D341Med (cell line): ENCODE measurements around the gene DPM1.

Source experiments
- DNase-seq: peaks from one replicate; pipeline ENCODE4 v3.0.0; 2012; ENCODE audit warnings: low spot score

Gene DPM1

DNA sequence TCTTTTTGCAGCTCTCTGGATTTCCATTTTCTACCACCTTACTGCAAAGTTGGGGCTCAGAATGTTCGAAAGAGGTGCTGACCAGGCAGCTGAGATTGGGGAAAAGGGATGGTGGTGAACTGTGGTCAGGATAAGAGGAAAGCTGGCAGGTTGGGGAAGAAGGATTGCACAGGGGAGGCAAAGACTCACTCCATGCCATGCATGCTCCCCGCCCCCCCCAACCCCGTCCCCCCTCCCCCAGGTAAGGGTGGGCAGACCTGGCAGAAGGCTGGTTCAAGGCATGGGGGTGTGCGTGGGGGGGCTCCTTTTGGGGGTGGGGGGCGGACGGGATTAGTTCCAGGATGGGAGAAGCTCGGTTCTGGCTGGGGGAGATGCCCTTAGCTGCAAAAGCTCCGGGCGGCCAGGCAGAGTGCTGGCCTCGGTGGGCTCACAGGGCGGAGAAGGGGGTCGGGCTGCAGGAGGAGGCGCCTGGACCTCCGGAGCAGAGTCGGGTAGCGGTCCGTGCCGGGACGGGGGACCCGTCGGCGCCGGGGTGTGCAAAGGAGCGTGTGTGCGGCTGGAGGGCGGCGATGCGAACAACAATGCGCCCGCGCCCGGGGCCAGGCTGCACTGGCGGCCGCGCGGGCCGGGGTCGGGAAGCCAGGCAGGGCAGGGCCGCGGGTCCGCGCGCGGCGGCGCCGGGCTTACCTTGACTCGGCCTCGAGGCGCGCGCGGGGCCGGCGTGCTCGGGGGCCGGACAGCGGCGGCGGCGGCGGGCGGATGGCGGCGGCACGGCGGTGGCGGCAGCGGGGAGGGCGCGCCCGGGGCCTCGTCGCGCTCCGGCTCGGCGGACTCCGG lies 28.0 kb downstream of the DPM1 start:
- peak; percentile 55 for DNase-seq

DNA sequence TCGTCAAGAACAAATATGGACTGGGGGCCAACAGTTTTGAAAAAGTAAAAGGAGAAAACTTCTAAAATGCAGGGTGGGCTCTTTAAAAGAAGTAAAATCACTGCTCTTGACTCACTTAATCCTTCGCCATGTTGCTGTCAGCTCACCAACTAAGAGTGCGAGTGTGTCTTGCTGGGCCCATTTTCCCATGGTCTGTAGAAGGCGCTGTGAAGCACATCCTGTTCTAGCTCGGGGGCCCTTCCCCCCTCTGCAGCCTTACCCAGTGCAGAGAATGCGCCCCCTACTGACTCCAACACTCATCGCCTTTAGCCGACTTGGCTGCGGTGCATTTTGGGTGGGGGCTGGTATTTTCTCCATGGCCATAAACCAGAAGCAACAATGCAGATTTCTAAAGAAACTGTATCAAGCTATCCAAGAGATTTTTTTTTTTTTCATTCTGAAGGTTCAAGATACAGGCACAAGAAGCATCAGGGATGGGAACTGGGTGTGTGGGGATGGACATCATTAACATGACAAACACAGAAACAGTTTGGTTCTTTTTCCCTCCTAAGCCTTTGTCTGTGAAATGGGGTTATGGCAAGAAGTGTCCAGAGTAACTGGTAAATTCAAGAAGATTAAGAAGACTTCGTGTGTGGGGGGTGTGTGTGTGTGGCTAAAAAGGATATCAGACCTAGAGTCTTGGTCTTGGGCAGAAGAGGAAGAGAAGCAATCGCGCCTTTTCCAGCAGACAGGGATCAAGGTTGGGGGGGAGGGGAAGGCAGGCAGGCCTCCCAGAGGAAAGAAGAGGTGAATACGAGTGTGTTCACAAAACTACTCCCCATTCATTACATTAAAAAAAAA lies 28.8 kb downstream of the DPM1 start:
- DNase-seq = peak; percentile 87

DNA sequence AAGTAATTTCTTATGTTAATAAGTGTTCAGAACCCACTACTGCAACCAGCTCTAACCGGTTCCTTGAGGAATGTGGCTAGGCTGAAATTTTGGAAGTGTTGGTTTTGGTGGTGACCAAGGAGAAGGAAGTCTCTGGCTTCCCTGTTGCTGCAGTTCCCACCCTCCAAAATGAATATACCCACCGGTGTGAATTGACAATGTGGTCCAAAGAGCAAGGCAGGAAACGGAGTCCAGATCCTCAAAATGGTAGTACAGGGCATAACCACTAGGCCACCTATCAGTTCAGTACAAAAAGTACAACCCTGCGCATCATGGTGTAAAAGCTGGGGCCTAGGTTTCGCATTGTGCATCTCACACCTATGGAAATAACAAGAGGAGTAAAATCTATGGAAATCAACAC lies 29.9 kb downstream of the DPM1 start:
- DNase-seq = no peak

DNA sequence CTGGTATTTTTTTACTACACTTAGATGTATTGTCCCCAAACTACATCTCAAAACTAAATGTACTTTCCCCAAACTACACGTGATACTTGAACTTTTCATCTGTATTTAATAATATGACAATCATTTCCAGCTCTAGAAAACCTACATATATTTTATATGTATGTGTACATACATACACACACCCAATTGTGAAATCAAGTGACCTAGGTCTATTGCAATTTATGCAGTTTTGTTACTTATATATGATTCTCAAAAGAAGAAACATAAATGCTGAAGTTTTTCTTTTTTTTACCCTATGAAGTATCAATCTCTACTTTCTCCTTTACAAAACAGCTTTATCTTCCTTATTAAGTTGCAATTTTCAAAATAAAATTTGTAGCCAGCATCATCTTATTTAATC lies 31.8 kb downstream of the DPM1 start:
- DNase-seq = no peak

DNA sequence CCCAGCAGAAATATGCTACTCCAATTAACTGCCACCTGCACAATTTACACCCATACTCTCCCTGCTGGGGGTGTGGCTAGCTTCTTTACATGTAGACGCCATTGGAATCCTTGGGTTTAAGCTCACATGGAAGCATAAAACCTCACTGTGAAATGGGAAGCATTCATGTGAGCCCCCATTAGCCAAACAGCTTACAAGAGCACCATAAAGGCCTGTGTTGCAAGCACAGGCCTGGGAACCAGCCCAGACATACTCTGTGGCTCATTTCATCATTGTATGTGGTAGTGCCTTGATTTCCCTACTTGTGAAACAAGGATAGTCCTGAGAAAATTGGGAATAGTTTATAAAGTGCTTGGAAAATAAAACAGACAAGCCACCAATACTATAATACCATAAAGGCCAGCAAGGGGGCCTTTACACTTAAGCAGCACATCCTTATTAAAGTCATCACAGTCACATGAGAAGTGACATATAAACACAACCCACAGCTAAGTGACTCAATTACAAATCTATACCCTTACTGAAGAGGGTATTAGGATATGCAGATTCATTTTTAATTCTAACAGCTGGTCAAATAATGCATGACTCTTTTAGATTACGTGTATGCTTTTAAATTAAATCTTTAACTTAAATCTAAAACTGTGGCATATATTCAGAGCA lies 33.9 kb downstream of the DPM1 start:
- DNase-seq = no peak

DNA sequence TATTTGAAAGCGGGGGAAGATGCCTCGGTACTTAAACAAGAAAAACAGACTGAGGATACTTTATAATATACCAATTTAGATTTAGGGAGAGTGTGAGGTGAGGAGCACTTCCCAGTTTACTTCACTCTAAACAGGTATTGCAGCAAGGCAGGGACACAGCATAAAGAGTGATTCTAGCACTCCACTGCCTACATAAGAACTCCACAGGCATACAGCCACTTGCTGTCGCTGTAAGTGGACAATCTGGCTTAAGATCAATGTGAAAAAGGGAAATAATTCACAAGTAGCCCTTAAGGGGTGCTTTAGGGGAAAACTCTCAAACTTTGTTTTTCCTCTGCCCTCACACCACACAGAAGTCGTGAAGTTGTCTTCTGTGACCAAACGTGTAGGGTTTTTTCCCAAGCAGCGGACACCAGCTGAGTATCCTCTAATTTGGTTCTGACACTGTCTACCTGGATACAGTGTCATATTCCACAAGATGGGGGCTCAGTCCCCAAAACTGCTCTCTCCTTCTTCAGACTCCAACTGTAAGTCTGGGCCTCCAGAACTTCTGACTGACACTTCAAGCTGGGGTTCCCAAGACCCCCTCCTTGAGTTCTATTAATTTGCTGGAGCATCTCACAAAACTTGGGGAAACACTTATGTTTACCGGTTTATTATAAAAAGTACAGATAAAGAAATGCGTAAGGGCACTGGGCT lies 36.4 kb downstream of the DPM1 start:
- DNase-seq = no peak

DNA sequence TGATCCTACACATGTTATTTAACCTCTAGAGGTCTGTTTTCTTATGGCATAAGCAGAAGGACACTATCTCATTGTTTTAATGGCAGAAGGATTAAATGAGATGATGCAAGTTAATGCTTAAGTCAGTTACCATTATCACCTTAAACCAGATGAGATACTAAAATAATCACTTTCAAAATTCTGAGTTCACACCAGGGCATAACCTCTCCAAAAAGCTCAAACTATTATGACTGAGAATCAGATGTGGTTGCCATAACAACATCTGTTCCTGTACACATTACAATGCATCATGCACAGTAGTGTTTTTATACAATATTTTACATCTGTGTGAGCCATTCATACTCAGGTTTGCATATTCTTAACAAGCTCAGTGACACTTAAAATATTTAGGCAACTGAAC lies 37.3 kb downstream of the DPM1 start:
- DNase-seq = peak; percentile 43

DNA sequence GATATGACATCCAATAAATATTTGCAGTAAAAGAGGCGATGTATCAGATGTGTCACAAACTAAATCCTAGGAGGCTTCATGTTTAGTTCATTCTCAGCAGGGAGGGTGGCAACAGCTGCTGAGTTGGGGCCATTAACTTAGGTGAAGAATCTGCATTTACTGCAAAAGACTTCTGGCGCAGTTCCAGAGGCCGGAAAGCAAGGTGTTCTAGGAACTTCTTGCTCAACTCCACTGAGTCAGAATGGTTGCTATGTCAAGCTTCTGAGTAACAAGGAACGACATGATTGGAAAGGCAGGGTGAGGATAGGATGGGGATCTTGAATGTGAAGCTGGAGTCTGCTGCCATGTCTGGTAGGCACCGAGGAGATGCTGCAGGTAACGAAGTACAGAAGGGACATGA lies 38.8 kb downstream of the DPM1 start:
- DNase-seq = no peak

DNA sequence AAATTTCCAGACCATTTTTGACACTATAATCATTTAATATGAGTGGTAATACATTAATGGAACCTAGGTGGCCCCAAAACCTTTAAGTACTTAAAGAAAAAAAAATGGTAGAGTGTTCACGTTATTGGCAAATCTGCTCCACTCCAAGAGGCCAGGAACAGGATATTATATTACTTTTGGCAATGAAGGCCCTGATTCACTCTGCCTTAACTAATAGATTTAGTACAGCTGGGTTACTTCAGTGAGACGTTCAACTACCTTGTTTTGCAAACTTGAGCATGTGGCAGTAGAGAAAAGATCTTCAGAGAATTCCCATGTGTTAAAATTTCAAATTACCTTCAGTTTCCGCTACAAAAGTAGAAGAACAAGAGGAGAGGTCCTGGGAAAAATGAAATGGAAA lies 39.9 kb downstream of the DPM1 start:
- no peak for DNase-seq

DNA sequence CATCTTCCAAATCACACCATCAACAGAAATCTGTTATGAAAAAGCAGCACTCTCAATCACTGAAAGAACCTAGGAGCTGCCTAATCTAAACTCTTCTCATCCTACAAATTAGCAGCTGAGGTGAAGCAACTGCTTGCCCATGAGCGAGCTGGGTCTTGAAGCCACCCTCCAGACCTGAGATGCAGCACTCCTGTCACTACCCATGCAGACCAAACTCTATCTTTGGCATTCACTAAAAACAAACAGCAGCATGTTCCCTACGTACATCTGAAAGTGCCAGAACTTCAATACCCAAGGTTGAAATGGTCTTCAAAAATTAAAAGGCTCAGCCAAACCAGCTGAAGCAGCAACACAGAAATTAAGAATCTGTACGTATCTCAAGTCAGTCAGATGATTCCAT lies 41.4 kb downstream of the DPM1 start:
- no peak for DNase-seq

DNA sequence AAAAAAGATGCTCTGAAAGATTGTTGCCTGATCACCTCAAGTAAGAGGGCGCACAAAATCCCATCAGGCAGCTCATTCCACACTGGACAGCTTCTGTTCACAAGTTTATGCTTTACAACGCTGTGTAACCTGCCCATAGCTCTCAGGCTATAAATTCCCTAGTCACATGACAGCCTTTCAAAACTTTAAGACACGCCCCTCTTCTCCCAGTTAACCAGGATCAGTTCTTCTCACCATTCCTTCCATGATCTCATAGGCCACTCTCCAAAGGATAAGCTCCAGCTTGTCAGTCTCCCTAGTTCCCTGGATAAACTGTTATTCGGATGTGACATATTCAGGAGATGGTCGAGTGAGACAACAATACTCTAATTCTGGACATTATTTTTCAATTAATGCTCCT lies 42.1 kb downstream of the DPM1 start:
- DNase-seq = no peak

DNA sequence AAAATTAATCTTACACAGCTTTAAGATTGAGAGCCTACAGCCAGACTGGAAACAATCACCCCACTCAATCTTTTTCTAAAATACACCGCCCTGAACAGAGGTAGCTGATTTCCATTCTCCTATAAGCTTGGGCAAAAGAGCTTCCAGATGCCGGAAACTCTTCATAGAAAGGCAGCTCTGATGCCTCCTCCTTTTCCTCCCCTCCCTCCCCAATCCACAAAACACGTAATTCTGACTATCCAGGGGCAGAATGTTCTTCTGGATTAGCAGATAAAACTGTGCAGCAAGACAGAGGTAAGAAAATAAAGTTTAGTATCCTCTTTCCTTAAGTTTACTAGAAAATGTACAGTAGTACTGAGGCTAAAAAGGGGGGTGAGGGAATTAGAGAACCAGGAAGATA lies 42.9 kb downstream of the DPM1 start:
- DNase-seq = no peak

DNA sequence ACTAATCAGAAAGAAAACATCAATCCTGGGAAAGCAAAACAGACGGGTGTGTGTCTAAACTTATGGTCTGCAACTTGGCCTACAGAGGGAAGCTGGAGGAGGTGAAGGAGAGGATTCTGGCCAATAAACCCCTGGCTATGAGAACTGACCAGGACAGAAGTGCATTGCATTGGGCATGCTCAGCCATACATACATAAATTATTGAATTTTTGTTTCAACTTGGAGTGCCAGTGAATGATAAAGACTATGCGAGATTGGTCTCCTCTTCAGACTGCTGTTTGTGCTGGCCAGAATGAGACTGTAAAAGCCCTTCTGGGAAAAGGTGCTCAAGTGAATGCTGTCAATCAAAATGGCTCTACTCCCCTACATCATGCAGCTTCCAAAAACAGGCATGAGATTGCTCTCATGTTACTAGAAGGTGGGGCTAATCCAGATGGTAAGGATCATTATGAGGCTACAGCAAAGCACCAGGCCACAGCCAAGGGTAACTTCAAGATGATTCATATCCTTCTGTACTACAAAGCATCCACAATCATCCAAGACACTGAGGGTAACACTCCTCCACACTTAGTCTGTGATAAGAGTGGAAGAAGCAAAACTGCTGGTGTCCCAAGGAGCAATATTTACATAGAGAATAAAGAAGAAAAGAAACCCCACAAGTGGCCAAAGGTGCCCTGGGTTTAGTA lies 44.5 kb downstream of the DPM1 start:
- DNase-seq = no peak

DNA sequence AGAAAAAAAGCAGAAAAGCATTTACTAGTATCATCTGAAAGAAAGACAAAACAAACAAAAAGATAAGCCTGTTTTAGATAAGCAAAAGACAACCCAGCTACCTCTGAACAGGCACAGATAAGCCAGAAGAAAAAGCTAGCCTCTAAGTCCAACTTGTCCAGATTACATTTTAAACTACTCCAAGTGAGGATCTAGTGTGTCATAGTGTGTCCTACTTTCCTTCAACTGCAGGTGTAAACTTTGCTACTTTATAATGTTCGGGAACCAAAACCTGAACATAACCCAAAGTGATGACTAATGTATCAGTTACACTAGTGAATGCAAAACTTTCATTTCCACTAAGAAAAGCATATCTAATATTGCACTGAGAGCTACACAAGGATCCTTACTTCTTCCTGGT lies 46.6 kb downstream of the DPM1 start:
- no peak for DNase-seq

DNA sequence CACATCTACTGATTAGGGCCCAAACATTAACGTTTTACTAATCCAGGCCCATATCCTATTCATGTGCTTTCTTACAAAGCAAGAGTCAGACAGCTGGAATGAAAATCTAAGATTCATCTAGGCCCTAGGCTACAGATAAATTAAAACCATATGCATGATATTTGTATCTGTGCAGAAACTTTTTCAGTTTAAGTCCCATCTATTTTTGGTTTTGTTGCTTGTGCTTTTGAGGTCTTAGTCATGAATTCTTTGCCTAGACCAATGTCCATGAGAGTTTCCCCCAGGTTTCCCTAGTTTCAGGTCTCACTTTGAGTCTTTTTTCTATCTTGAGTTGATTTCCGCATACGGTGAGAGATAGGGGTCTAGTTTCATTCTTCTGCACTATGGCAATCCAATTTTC lies 47.3 kb downstream of the DPM1 start:
- no peak for DNase-seq

DNA sequence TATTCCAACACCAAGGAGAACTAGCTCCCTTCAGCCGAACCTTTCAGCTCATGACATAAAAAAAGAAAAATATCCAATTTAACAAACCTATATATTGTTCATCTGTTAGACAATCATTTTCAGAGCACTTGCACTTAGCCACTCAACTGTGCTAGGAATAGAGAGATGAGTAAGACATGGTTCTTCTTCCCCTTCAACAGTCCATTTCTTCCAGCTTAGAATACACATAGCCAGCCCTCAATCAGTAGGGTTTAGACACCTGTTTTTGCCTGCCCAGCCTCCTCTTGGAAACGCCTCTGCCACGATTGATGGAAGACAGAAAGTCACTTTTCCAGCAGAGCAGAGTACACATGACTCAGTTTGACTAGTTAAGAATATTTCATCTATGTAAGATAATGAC lies 48.9 kb downstream of the DPM1 start:
- no peak for DNase-seq

DNA sequence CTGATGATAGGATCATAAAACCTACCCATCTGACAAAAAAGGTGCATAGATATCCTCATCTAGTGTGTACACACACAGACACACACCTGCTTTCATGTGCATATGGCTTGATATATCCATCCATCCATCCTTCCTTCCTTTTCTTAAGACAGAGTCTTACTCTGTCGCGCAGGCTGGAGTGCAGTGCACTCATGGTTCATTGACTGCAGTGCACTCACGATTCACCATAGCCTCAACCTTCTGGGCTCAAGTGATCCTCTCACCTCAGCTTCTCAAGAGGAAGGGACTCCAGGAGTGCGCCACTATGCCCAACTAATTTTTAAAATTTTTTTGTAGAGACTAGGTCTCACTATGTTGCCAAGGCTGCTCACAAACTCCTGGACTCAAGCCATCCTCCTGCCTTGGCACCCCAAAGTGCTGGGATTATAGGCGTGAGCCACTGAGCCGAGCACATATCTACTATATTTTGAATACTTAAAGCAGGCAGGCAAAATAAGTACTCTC lies 54.2 kb downstream of the DPM1 start:
- DNase-seq = no peak

DNA sequence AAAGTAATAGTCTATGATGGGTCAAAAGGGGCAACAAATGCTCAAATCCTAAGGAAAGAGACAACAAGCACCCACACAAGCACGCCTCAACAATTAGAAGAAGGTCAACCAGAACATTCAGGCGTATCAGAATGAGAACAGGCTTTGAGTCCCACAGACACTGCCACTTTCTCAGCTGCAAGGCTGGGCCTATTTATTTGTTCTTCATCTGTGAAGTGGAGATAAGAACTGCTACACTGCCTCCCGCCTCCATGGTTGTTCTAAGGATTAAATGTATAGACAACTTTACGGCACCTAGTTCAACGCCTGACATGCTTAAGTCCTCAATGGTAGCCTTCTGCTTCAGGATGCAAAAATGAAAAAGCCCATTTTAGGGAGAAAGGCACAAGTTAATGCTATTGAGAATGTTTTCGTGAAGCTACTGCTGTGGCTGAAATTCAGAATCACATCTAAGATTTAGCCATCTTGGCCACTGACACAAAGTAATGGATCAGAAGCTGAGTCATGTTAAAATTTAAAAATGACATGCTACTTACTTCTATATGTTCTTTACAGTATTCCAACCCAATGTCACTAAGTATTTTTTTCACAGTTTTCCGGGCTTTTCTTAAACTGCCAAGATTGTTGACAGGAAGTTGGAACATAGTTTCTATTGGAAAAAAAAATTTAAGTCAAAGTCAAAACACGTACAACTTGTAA lies 54.8 kb downstream of the DPM1 start:
- no peak for DNase-seq

DNA sequence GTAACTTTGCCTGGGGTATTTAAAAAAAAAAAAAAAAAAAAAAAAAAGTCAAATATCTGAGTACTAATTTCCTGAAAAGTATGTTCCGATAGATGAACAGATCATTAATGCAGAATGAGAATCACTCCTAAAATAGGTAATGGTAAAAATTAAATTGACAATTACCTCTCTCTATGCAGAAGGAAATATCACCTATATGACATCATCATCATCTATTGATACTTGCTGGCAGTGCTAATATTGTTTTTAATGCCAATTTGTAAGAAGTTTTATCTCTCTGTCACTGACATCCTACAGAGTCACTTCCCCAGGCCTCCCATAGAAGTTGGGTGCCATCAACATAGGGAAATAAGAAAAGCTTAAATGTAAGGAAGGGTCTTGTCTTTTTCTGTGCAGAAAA lies 57.0 kb downstream of the DPM1 start:
- no peak for DNase-seq

DNA sequence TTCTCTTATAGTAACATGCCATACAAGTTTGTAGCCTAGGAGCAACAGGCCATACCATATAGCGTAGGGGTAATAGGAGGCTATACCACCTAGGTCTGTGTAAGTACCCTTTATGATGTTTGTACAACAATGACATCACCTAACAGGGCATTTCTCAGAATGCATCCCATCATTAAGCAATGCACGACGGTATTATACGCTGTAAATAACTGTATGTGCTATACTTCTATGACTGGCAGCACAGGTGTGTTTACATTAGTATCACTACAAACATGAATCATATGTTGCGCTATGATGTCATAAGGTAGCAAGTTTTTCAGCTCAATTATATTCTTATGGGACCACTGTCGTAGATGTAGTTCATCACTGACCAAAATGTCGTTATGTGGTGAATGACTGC lies 58.1 kb downstream of the DPM1 start:
- no peak for DNase-seq

DNA sequence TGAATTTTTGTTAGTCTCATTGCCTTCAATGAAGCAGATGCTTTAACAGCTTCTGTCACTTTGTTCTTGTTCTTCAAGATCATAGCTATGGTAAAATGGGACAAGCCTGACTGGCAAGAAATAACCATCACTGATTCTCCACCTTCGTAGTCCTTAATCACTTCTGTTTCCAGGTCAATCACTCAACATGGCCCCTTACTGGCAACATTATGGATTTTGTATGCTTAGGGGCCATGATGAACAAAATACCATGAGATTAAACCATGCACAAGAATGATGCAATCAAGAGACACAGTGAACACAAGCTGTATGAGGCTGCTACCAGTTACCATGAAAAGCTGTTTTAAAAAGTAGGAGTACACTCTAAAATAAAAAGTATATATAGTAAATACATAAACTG lies 59.9 kb downstream of the DPM1 start:
- DNase-seq = no peak
